Measurements from ENCODE around the gene RCBTB1.
"Not testable (repeated sequence)": the region's sequence is repeated elsewhere in the genome, so short reads cannot be mapped to it uniquely, and the experiment has no call there.

RCBTB1 gene

GRCh38 chr13:49602005-49602404, 16.6 kb upstream of the RCBTB1 start:
- H3K4me3 ChIP-seq (ENCODE audit: low read depth, low read length) = no peak overlapping the region
- no peak for TF ChIP-seq CTCF (IDR thresholded peaks at IDR 0.05; ENCODE audit: low read depth, low read length)

GRCh38 chr13:49597043-49597641, 11.8 kb upstream of the RCBTB1 start:
- TF ChIP-seq CTCF (IDR thresholded peaks at IDR 0.05; ENCODE audit: low read depth, low read length) = no peak
- H3K4me3 ChIP-seq (ENCODE audit: low read depth, low read length) = no peak overlapping the region

GRCh38 chr13:49596221-49596620, 10.9 kb upstream of the RCBTB1 start:
- no peak overlapping the region for H3K4me3 ChIP-seq (ENCODE audit: low read depth, low read length)
- no peak for TF ChIP-seq CTCF (IDR thresholded peaks at IDR 0.05; ENCODE audit: low read depth, low read length)

- no peak overlapping the region for H3K4me3 ChIP-seq (ENCODE audit: low read depth, low read length)
- TF ChIP-seq CTCF (IDR thresholded peaks at IDR 0.05; ENCODE audit: low read depth, low read length) = no peak
Observed at GRCh38 chr13:49594576-49594975, 9.2 kb upstream of the RCBTB1 start.

- not testable (repeated sequence) for H3K4me3 ChIP-seq (ENCODE audit: low read depth, low read length)
Observed at GRCh38 chr13:49593876-49594275, 8.5 kb upstream of the RCBTB1 start.

- H3K4me3 ChIP-seq (ENCODE audit: low read depth, low read length) = not testable (repeated sequence)
Observed at GRCh38 chr13:49590714-49591113, 5.4 kb upstream of the RCBTB1 start.

- TF ChIP-seq CTCF (IDR thresholded peaks at IDR 0.05; ENCODE audit: low read depth, low read length) = no peak
Observed at GRCh38 chr13:49587311-49587847, 2.0 kb upstream of the RCBTB1 start.

GRCh38 chr13:49586717-49587116, 1.4 kb upstream of the RCBTB1 start:
- no peak overlapping the region for H3K4me3 ChIP-seq (ENCODE audit: low read depth, low read length)

More at GRCh38 chr13:49587311-49587847, 2.0 kb upstream of the RCBTB1 start:
- no peak overlapping the region for H3K4me3 ChIP-seq (ENCODE audit: low read depth, low read length)

More at GRCh38 chr13:49586717-49587116, 1.4 kb upstream of the RCBTB1 start:
- no peak for TF ChIP-seq CTCF (IDR thresholded peaks at IDR 0.05; ENCODE audit: low read depth, low read length)
